ENCODE data around the gene CYP11A1. TPM values are rescaled to one million over a fixed set of nuclear protein-coding genes. Genes with fewer than 3 reads are reported as not detected.

CYP11A1 gene
- total RNA-seq, 6 donors from 2014 or later = 0.91 to 8.4 (median 1.1) TPM; not detected in 1

- Histone ChIP-seq H3K9me3 (no peaks in the 10 kb centered on the region), H3K27ac (peak overlapping the region in 1 of 4 donors; percentile 36), H3K27me3 (no peaks in the 10 kb centered on the region), H3K4me3 (no peak overlapping the region), H3K36me3 (no peaks in the 10 kb centered on the region), H3K4me1 (peaks cover 5 to 13% (median 9%) of the 10 kb centered on the region in 4 donors)
- TF ChIP-seq POLR2A (IDR thresholded peaks at IDR 0.05) (no peak), CTCF (IDR thresholded peaks at IDR 0.05) (no peak), POLR2AphosphoS5 (IDR thresholded peaks at IDR 0.05) (no peak), EP300 (IDR thresholded peaks at IDR 0.05) (no peak)
- WGBS, 2 donors = 93 to 95% methylated on average over 9 of the region's 9 CpGs
- ATAC-seq (ENCODE audit: low FRiP score in 2 of 2) = no peak
- DNase-seq = peak in 1 of 2 donors; percentile 51
Observed at GRCh38 chr15:74339371-74339770, 28.1 kb downstream of the CYP11A1 start.

GRCh38 chr15:74338676-74339075 is 28.8 kb downstream of the CYP11A1 start:
- WGBS, 2 donors = 92 to 100% methylated on average over 2 to 5 of the region's 5 CpGs
- Histone ChIP-seq H3K27me3 (no peaks in the 10 kb centered on the region), H3K4me1 (peaks cover 5 to 13% (median 9%) of the 10 kb centered on the region in 4 donors), H3K9me3 (no peaks in the 10 kb centered on the region), H3K36me3 (no peaks in the 10 kb centered on the region), H3K4me3 (no peak overlapping the region), H3K27ac (no peak overlapping the region)
- ATAC-seq (ENCODE audit: low FRiP score in 2 of 2) (no peak), DNase-seq (no peak)
- TF ChIP-seq CTCF (IDR thresholded peaks at IDR 0.05) (no peak), EP300 (IDR thresholded peaks at IDR 0.05) (no peak), POLR2AphosphoS5 (IDR thresholded peaks at IDR 0.05) (no peak), POLR2A (IDR thresholded peaks at IDR 0.05) (no peak)

GRCh38 chr15:74337607-74338211 is 29.7 kb downstream of the CYP11A1 start:
- no peak overlapping the region for H3K27ac ChIP-seq
- DNase-seq = no peak
- H3K36me3 ChIP-seq = no peaks in the 10 kb centered on the region
- no peaks in the 10 kb centered on the region for H3K27me3 ChIP-seq
- ATAC-seq (ENCODE audit: low FRiP score in 2 of 2) = no peak
- H3K9me3 ChIP-seq = no peaks in the 10 kb centered on the region
- peaks cover 5 to 13% (median 9%) of the 10 kb centered on the region in 4 donors for H3K4me1 ChIP-seq
- TF ChIP-seq EP300 (IDR thresholded peaks at IDR 0.05) (no peak), CTCF (IDR thresholded peaks at IDR 0.05) (no peak), POLR2A (IDR thresholded peaks at IDR 0.05) (no peak), POLR2AphosphoS5 (IDR thresholded peaks at IDR 0.05) (no peak)
- no peak overlapping the region for H3K4me3 ChIP-seq
- WGBS, 2 donors = 78 to 86% methylated on average over 4 of the region's 4 CpGs

- Histone ChIP-seq H3K9me3 (no peaks in the 10 kb centered on the region), H3K27me3 (no peaks in the 10 kb centered on the region), H3K4me3 (no peak overlapping the region), H3K27ac (no peak overlapping the region), H3K4me1 (peaks cover 5 to 13% (median 9%) of the 10 kb centered on the region in 4 donors), H3K36me3 (no peaks in the 10 kb centered on the region)
- 86 to 88% methylated on average over 5 of the region's 5 CpGs for WGBS, 2 donors
- no peak for DNase-seq
- TF ChIP-seq POLR2A (IDR thresholded peaks at IDR 0.05) (no peak), CTCF (IDR thresholded peaks at IDR 0.05) (no peak), POLR2AphosphoS5 (IDR thresholded peaks at IDR 0.05) (no peak), EP300 (IDR thresholded peaks at IDR 0.05) (no peak)
- no peak for ATAC-seq (ENCODE audit: low FRiP score in 2 of 2)
Observed at GRCh38 chr15:74337146-74337545, 30.3 kb downstream of the CYP11A1 start.

All from upper lobe of left lung (tissue), 6 donors.